Spleen (tissue), 11 donors: ENCODE results near the gene MAP2K5. TPM values are rescaled to one million over a fixed set of nuclear protein-coding genes. Genes with fewer than 3 reads are reported as not detected.

Source experiments
- DNase-seq: peaks from one replicate; pipeline ENCODE4 v3.0.0-alpha.2; 2020
- H3K27ac ChIP-seq, 8 donors: fragments of 200-600 bp; sonication (generic) in 7 of 8; 1 replicate in 4 of 8; 2 replicates in 4 of 8; pipeline versions ENCODE4 v1.5.0 to v1.8.0; 2016 to 2021; ENCODE audit warnings: inconsistent platforms in 4 of 8, mild to moderate bottlenecking in 4 of 8, moderate library complexity in 1 of 8
- H3K27me3 ChIP-seq, 7 donors: fragments of 200-600 bp; sonication (generic) in 6 of 7; replicated peaks in 1 of 7; 1 replicate in 4 of 7; 2 replicates in 3 of 7; pipeline versions ENCODE4 v1.5.0 to v1.8.0; 2016 to 2021; ENCODE audit warnings: inconsistent platforms in 3 of 7, mild to moderate bottlenecking in 1 of 7
- H3K36me3 ChIP-seq, 6 donors: fragments of 200-600 bp; sonication (generic) in 5 of 6; 1 replicate in 4 of 6; 2 replicates in 2 of 6; pipeline versions ENCODE4 v1.5.0 to v1.8.0; 2016 to 2021; ENCODE audit warnings: inconsistent platforms in 2 of 6
- H3K4me1 ChIP-seq, 6 donors: fragments of 200-600 bp; sonication (generic) in 5 of 6; 1 replicate in 3 of 6; 2 replicates in 3 of 6; pipeline versions ENCODE4 v1.5.0 to v1.8.0; 2016 to 2021; ENCODE audit warnings: inconsistent platforms in 3 of 6
- H3K4me3 ChIP-seq, 8 donors: fragments of 200-600 bp; sonication (generic) in 7 of 8; 1 replicate in 4 of 8; 2 replicates in 4 of 8; pipeline versions ENCODE4 v1.5.0 to v1.8.0; 2016 to 2021; ENCODE audit warnings: inconsistent platforms in 4 of 8, mild to moderate bottlenecking in 4 of 8, moderate library complexity in 2 of 8
- H3K9me3 ChIP-seq, 8 donors: fragments of 200-600 bp; sonication (generic) in 7 of 8; 1 replicate in 4 of 8; 2 replicates in 4 of 8; pipeline versions ENCODE4 v1.5.0 to v1.8.0; 2016 to 2021; ENCODE audit warnings: inconsistent platforms in 4 of 8
- POLR2A ChIP-seq, 3 donors: fragments of 450-650 bp; IDR thresholded peaks; one replicate each; pipeline ENCODE4 v1.5.1; 2017; ENCODE audit warnings: antibody characterized with exemption in 3 of 3, mild to moderate bottlenecking in 1 of 3
- POLR2AphosphoS5 ChIP-seq, 3 donors: sonication (generic); formaldehyde crosslinking; IDR thresholded peaks; one replicate each; pipeline ENCODE4 v1.5.1; 2017; ENCODE audit warnings: antibody characterized with exemption in 3 of 3
- WGBS, 5 donors: extraction: QIAGEN DNeasy Blood & Tissue Kit in 3 of 5; methylation state at CpG; one replicate each; pipeline versions ENCODE4 v1.1.5 to v1.1.7; 2013 to 2018; 5-methylcytosine and 5-hydroxymethylcytosine counted together
- intact Hi-C: fragments of 100-400 bp; cut with DNase I; formaldehyde crosslinking; loops from one replicate; pipeline ENCODE4 v1.15.0; 2023; ENCODE audit warnings: low total_unique reads
- polyA plus RNA-seq, 3 donors: library from polyadenylated mRNA; stranded (reverse); fragments of 200-250 nt; gene quantifications; one replicate each; pipeline ENCODE4 v1.2.1, GENCODE V29; 2013
- total RNA-seq, 7 donors: library from RNA; depleted of rRNA in 3 of 7; stranded (reverse); fragments of >200 nt in 3 of 7; fragmentation: NEBNext Ultra II Directional in 4 of 7; extraction: Animal tissue kit (Norgen Biotek cat#: 25700) in 4 of 7; gene quantifications; one replicate each; pipeline versions ENCODE4 v1.1.0 to v1.2.1, GENCODE V29; 2016 to 2021
- TF ChIP-seq, protein P1 (sequence below), 11 experiments: fragments of 200-600 bp in 7 of 11; fragments of 450-650 bp in 4 of 11; sonication (generic) in 4 of 11; IDR thresholded peaks in 8 of 11; conservative IDR thresholded peaks in 3 of 11; 1 replicate in 7 of 11; 2 replicates in 4 of 11; pipeline versions ENCODE4 v1.4.0 to v1.8.0; 2016 to 2021; ENCODE audit warnings: antibody characterized with exemption in 11 of 11, inconsistent platforms in 4 of 11, mild to moderate bottlenecking in 1 of 11
- donor health status: healthy with polysubstance abuse.
- donor health status: DM: no; HTN: no; CAD: no; lungs with moderate emphysema.
- donor health status: DM: no; HTN: no; CAD: no.
- donor health status: Bipolar disorder and iron deficiency.
- donor health status: healthy.
- donor health status: DM: no; HTN: no; CAD: no.
- donor health status: DM: yes; HTN: yes; CAD: no.

Gene MAP2K5
- total and polyA plus RNA-seq, 10 donors: 8.4 to 30.4 (median 14.6) TPM

DNA sequence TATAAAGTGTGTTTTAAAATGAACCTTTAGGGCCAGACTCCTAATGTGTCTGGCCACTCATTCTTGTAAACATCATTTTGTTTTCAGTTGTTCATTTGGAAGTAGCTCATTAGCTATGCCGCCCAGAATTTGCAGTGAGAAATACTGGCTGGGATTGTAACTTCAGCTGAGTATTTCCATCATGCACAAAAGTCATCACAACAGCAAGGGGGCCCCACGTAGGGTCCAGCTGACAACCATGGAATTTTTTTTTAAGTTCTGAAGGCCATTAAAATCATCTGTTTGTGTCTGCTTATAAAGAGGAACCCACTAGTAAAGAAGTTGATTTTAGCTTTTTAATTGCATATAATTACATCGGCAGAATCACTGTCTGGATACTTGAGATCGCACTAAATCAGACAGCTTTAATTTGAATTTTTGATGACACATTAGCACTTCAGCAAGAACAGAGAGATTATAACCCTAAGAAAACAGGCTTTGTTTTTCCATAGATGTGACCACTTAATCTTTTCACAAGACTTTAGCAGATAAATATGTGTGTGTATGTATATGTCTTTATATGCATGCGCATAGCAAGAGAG lies 236.6 kb downstream of the MAP2K5 start:
- no peaks in the 10 kb centered on the region for H3K27me3 ChIP-seq
- H3K9me3 ChIP-seq: no peaks in the 10 kb centered on the region
- H3K36me3 ChIP-seq: peaks cover 0 to 23% (median 3%) of the 10 kb centered on the region in 6 donors
- intact Hi-C loops: no loop called here
- TF ChIP-seq POLR2AphosphoS5 (IDR thresholded peaks at IDR 0.05) (no peak), POLR2A (IDR thresholded peaks at IDR 0.05) (no peak)
- TF ChIP-seq, protein P1, sequence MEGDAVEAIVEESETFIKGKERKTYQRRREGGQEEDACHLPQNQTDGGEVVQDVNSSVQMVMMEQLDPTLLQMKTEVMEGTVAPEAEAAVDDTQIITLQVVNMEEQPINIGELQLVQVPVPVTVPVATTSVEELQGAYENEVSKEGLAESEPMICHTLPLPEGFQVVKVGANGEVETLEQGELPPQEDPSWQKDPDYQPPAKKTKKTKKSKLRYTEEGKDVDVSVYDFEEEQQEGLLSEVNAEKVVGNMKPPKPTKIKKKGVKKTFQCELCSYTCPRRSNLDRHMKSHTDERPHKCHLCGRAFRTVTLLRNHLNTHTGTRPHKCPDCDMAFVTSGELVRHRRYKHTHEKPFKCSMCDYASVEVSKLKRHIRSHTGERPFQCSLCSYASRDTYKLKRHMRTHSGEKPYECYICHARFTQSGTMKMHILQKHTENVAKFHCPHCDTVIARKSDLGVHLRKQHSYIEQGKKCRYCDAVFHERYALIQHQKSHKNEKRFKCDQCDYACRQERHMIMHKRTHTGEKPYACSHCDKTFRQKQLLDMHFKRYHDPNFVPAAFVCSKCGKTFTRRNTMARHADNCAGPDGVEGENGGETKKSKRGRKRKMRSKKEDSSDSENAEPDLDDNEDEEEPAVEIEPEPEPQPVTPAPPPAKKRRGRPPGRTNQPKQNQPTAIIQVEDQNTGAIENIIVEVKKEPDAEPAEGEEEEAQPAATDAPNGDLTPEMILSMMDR (IDR thresholded peaks at IDR 0.05 in 8 of 11, conservative IDR thresholded peaks at IDR 0.05 in 3 of 11): no peak
- H3K27ac ChIP-seq: no peak overlapping the region
- peaks cover 4 to 45% (median 19%) of the 10 kb centered on the region in 6 donors for H3K4me1 ChIP-seq
- WGBS, 5 donors: 79 to 84% (median 80%) methylated on average over 5 of the region's 5 CpGs
- DNase-seq: no peak
- H3K4me3 ChIP-seq: no peak overlapping the region

DNA sequence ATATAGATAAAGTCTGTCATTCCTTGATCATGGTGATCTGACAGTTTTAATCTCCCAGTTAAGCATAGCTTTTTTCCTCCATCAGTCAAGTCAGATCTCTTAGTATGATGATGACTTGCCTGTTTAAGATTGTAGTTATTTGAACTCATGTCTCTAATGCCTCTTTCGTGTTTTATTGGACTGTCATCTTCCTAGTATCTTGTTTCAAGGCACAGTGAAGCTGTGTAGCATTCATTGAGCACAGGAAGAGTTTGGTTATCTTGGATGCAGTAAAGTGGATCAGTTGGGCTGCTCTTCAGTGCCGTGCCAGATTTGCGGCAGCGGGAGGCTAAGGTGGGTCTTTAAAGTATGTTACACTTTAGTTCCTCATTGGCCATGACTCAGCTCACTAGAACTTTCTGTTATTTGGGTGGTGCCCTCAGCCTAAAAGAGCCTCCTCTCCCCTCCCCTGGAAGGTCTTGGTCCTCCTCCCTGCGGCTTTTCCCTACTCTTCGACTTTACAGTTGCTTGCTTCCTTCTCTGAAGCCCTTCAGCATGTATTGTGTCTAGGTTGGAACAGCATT lies 237.1 kb downstream of the MAP2K5 start:
- H3K4me1 ChIP-seq: peaks cover 8 to 50% (median 25%) of the 10 kb centered on the region in 6 donors
- no peaks in the 10 kb centered on the region for H3K27me3 ChIP-seq
- H3K27ac ChIP-seq: no peak overlapping the region
- peaks cover 0 to 23% (median 3%) of the 10 kb centered on the region in 6 donors for H3K36me3 ChIP-seq
- intact Hi-C loops: no loop called here
- TF ChIP-seq POLR2A (IDR thresholded peaks at IDR 0.05) (no peak), POLR2AphosphoS5 (IDR thresholded peaks at IDR 0.05) (no peak)
- TF ChIP-seq, protein P1 (IDR thresholded peaks at IDR 0.05 in 8 of 11, conservative IDR thresholded peaks at IDR 0.05 in 3 of 11): no peak
- DNase-seq: no peak
- no peak overlapping the region for H3K4me3 ChIP-seq
- 45 to 66% (median 50%) methylated on average over 6 of the region's 6 CpGs for WGBS, 5 donors
- no peaks in the 10 kb centered on the region for H3K9me3 ChIP-seq

- no peak overlapping the region for H3K4me3 ChIP-seq
- no peaks in the 10 kb centered on the region for H3K9me3 ChIP-seq
- no peaks in the 10 kb centered on the region for H3K27me3 ChIP-seq
- intact Hi-C loops: no loop called here
- peaks cover 13 to 64% (median 33%) of the 10 kb centered on the region in 6 donors for H3K4me1 ChIP-seq
- 94 to 97% (median 96%) methylated on average over 3 of the region's 3 CpGs for WGBS, 5 donors
- TF ChIP-seq, protein P1 (IDR thresholded peaks at IDR 0.05 in 8 of 11, conservative IDR thresholded peaks at IDR 0.05 in 3 of 11): no peak
- no peak for TF ChIP-seq POLR2A (IDR thresholded peaks at IDR 0.05)
- TF ChIP-seq POLR2AphosphoS5 (IDR thresholded peaks at IDR 0.05): no peak
- H3K27ac ChIP-seq: no peak overlapping the region
- DNase-seq: no peak
- H3K36me3 ChIP-seq: peaks cover 0 to 13% (median 0%) of the 10 kb centered on the region in 6 donors
Measured at GRCh38 chr15:67781061-67781460, 238.6 kb downstream of the MAP2K5 start.

DNA sequence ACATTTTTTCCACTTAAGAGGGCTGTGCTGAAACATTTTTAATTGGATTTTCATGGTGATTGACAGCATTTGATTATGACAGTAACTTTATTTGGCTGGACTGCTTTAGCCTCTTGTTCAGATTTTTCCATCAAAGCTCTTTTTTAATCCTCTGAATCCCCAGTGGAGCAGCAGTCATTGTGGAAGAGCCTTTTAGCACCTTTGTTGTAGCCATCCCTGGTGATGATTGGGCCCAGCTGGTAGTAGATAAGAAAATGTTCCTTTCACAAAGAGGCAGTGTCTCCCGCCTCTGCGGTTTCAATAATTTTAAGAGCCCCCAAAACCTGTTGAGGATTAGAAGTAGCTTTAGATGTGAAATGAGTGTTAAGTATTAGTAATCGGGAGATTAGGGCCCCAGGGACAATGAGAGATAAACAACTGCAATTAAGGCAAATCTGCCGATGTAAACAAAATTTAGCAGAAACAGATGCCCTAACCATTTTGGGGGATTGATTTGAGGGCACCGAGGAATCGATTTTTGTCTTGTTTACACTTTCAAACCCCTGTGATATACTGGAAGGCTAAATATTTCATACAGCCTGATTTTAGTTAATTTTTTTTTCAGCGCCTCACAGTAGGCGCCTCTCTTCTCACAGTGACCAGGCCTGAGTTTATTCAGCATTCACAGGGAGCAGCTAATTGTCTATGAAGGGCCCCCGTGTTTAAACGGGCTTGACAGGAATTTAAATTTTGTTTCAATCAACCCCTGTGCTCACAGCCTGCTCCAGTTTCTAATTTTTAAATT lies 239.6 kb downstream of the MAP2K5 start:
- Histone ChIP-seq H3K27me3 (no peaks in the 10 kb centered on the region), H3K27ac (peak overlapping the region in 4 of 8 donors; percentile 5 to 68 (median 48)), H3K36me3 (peaks cover 0 to 11% (median 0%) of the 10 kb centered on the region in 6 donors), H3K4me1 (peaks cover 13 to 63% (median 33%) of the 10 kb centered on the region in 6 donors), H3K4me3 (no peak overlapping the region), H3K9me3 (no peaks in the 10 kb centered on the region)
- intact Hi-C loops: no loop called here
- WGBS, 5 donors: 80 to 88% (median 88%) methylated on average over 10 of the region's 10 CpGs
- TF ChIP-seq POLR2AphosphoS5 (IDR thresholded peaks at IDR 0.05) (no peak), POLR2A (IDR thresholded peaks at IDR 0.05) (no peak)
- TF ChIP-seq, protein P1 (IDR thresholded peaks at IDR 0.05 in 8 of 11, conservative IDR thresholded peaks at IDR 0.05 in 3 of 11): no peak
- DNase-seq: no peak
